ENCODE results near the gene RAB3GAP2.
"Not testable (repeated sequence)": the region's sequence is repeated elsewhere in the genome, so short reads cannot be mapped to it uniquely, and the experiment has no call there.

Gene RAB3GAP2

GRCh38 chr1:220121791-220122530 is 150.3 kb downstream of the RAB3GAP2 start:
- H3K4me3 ChIP-seq (ENCODE audit: low read depth, low read length): no peak overlapping the region
- TF ChIP-seq, protein P1, sequence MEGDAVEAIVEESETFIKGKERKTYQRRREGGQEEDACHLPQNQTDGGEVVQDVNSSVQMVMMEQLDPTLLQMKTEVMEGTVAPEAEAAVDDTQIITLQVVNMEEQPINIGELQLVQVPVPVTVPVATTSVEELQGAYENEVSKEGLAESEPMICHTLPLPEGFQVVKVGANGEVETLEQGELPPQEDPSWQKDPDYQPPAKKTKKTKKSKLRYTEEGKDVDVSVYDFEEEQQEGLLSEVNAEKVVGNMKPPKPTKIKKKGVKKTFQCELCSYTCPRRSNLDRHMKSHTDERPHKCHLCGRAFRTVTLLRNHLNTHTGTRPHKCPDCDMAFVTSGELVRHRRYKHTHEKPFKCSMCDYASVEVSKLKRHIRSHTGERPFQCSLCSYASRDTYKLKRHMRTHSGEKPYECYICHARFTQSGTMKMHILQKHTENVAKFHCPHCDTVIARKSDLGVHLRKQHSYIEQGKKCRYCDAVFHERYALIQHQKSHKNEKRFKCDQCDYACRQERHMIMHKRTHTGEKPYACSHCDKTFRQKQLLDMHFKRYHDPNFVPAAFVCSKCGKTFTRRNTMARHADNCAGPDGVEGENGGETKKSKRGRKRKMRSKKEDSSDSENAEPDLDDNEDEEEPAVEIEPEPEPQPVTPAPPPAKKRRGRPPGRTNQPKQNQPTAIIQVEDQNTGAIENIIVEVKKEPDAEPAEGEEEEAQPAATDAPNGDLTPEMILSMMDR (IDR thresholded peaks at IDR 0.05; ENCODE audit: low read depth, low read length): no peak

DNA sequence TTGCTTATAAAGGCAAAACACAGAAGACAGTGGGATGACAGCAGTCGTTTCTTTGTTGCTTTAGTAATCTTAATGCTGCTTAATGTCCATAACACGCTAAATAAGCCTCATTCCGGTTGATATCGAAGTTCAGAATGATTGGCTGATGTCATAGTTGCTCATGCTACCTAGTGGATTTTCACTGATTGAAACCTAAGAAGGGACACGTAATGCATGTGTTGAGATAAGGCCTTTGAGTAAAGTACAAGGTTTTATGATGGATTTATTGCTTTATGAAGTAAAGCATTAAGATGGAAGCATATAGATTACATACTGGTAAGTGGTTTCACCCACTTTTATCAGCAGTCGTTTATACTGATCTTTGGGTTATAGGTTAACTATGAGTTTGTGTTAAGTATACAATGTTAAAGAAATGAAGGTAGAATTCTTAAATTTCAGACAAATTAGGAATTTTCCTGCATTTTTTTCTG is 153.2 kb downstream of the RAB3GAP2 start:
- TF ChIP-seq, protein P1 (IDR thresholded peaks at IDR 0.05; ENCODE audit: low read depth, low read length): no peak

GRCh38 chr1:220113136-220113695 is 159.0 kb downstream of the RAB3GAP2 start:
- no peak overlapping the region for H3K4me3 ChIP-seq (ENCODE audit: low read depth, low read length)
- TF ChIP-seq, protein P1 (IDR thresholded peaks at IDR 0.05; ENCODE audit: low read depth, low read length): peak; percentile 30; the same call in 1 of the 2 replicates

More for the DNA sequence above, 153.2 kb downstream of the RAB3GAP2 start:
- no peak overlapping the region for H3K4me3 ChIP-seq (ENCODE audit: low read depth, low read length)

- not testable (repeated sequence) for H3K4me3 ChIP-seq (ENCODE audit: low read depth, low read length)
Observed at GRCh38 chr1:220112600-220112999, 159.7 kb downstream of the RAB3GAP2 start.

GRCh38 chr1:220110473-220110872 is 161.8 kb downstream of the RAB3GAP2 start:
- not testable (repeated sequence) for H3K4me3 ChIP-seq (ENCODE audit: low read depth, low read length)

GRCh38 chr1:220099826-220100225 is 172.4 kb downstream of the RAB3GAP2 start:
- TF ChIP-seq, protein P1 (IDR thresholded peaks at IDR 0.05; ENCODE audit: low read depth, low read length): no peak
- no peak overlapping the region for H3K4me3 ChIP-seq (ENCODE audit: low read depth, low read length)

Data from WI38 (cell line).